ENCODE results near the gene TNFRSF11A. TPM values are rescaled to one million over a fixed set of nuclear protein-coding genes. Genes with fewer than 3 reads are reported as not detected.

The TNFRSF11A gene
- total RNA-seq, 2 donors from 2014 or later: 13.7 to 35.6 TPM

GRCh38 chr18:62280058-62280457 is 45.1 kb upstream of the TNFRSF11A start:
- Histone ChIP-seq H3K36me3 (ENCODE audit: control insufficient read depth, insufficient read depth, low read length) (peaks cover 72% of the 10 kb centered on the region), H3K9me3 (ENCODE audit: control insufficient read depth, low read length) (no peaks in the 10 kb centered on the region), H3K4me1 (ENCODE audit: control insufficient read depth, insufficient read depth, low read length) (no peaks in the 10 kb centered on the region), H3K9ac (ENCODE audit: extremely low read depth, low read length, poor library complexity, severe bottlenecking) (no peak overlapping the region), H3K4me3 (ENCODE audit: low read length) (no peak overlapping the region), H3K27me3 (ENCODE audit: control insufficient read depth, insufficient read depth, low read length, poor library complexity, severe bottlenecking) (no peaks in the 10 kb centered on the region), H3K27ac (ENCODE audit: low read depth, low read length) (no peak overlapping the region)
- Mint-ChIP-seq H3K27me3 (ENCODE audit: insufficient read depth) (no peaks in the 10 kb centered on the region), H3K36me3 (ENCODE audit: low read depth) (peaks cover 30% of the 10 kb centered on the region), H3K4me3 (no peak overlapping the region), H3K27ac (no peak overlapping the region), H3K9me3 (no peaks in the 10 kb centered on the region), H3K4me1 (no peaks in the 10 kb centered on the region)
- WGBS, 2 experiments (ENCODE audit: insufficient coverage in 1 of 2, insufficient read length in 1 of 2): 95 to 97% methylated on average over 5 to 6 of the region's 6 CpGs
- no peak for DNase-seq
- TF ChIP-seq CTCF (conservative IDR thresholded peaks at IDR 0.05): no peak

GRCh38 chr18:62280786-62281185 is 44.3 kb upstream of the TNFRSF11A start:
- H3K9me3 Mint-ChIP-seq: no peaks in the 10 kb centered on the region

GRCh38 chr18:62281684-62282083 is 43.4 kb upstream of the TNFRSF11A start:
- Mint-ChIP-seq H3K27ac (no peak overlapping the region), H3K9me3 (no peaks in the 10 kb centered on the region), H3K4me1 (no peaks in the 10 kb centered on the region), H3K36me3 (ENCODE audit: low read depth) (peaks cover 35% of the 10 kb centered on the region), H3K4me3 (no peak overlapping the region), H3K27me3 (ENCODE audit: insufficient read depth) (no peaks in the 10 kb centered on the region)
- Histone ChIP-seq H3K36me3 (ENCODE audit: control insufficient read depth, insufficient read depth, low read length) (peaks cover 64% of the 10 kb centered on the region), H3K9me3 (ENCODE audit: control insufficient read depth, low read length) (no peaks in the 10 kb centered on the region), H3K27ac (ENCODE audit: low read depth, low read length) (no peak overlapping the region), H3K4me3 (ENCODE audit: low read length) (no peak overlapping the region), H3K27me3 (ENCODE audit: control insufficient read depth, insufficient read depth, low read length, poor library complexity, severe bottlenecking) (no peaks in the 10 kb centered on the region), H3K9ac (ENCODE audit: extremely low read depth, low read length, poor library complexity, severe bottlenecking) (no peak overlapping the region), H3K4me1 (ENCODE audit: control insufficient read depth, insufficient read depth, low read length) (no peaks in the 10 kb centered on the region)
- no peak for DNase-seq
- TF ChIP-seq CTCF (conservative IDR thresholded peaks at IDR 0.05): no peak
- no CpG with 5 or more reads among the region's 1 CpG for WGBS, 2 experiments (ENCODE audit: insufficient coverage in 1 of 2, insufficient read length in 1 of 2)

More at GRCh38 chr18:62280786-62281185, 44.3 kb upstream of the TNFRSF11A start:
- no peak overlapping the region for H3K4me3 ChIP-seq (ENCODE audit: low read length)
- H3K27me3 ChIP-seq (ENCODE audit: control insufficient read depth, insufficient read depth, low read length, poor library complexity, severe bottlenecking): no peaks in the 10 kb centered on the region
- no peaks in the 10 kb centered on the region for H3K9me3 ChIP-seq (ENCODE audit: control insufficient read depth, low read length)
- H3K4me3 Mint-ChIP-seq: no peak overlapping the region
- no peak overlapping the region for H3K9ac ChIP-seq (ENCODE audit: extremely low read depth, low read length, poor library complexity, severe bottlenecking)
- TF ChIP-seq CTCF (conservative IDR thresholded peaks at IDR 0.05): no peak
- peaks cover 71% of the 10 kb centered on the region for H3K36me3 ChIP-seq (ENCODE audit: control insufficient read depth, insufficient read depth, low read length)
- no peak overlapping the region for H3K27ac ChIP-seq (ENCODE audit: low read depth, low read length)
- WGBS, 2 experiments (ENCODE audit: insufficient coverage in 1 of 2, insufficient read length in 1 of 2): no CpG with 5 or more reads among the region's 1 CpG
- H3K4me1 ChIP-seq (ENCODE audit: control insufficient read depth, insufficient read depth, low read length): no peaks in the 10 kb centered on the region
- H3K27ac Mint-ChIP-seq: peak overlapping the region; percentile 29
- H3K27me3 Mint-ChIP-seq (ENCODE audit: insufficient read depth): no peaks in the 10 kb centered on the region
- H3K36me3 Mint-ChIP-seq (ENCODE audit: low read depth): peaks cover 35% of the 10 kb centered on the region
- DNase-seq: no peak
- H3K4me1 Mint-ChIP-seq: no peaks in the 10 kb centered on the region

Data from endodermal cell (in vitro differentiated cells).